GM19328 (cell line): ENCODE results near the gene DCX.

Experiments used
- ATAC-seq: cut with Tn5 transposase; IDR thresholded peaks from one replicate; pipeline ENCODE4 v1.9.1; 2021; ENCODE audit warnings: mild to moderate bottlenecking, moderate library complexity; ENCODE audit not compliant: unreplicated experiment

DCX gene

GRCh38 chrX:111411983-111412382, at the start of gene DCX:
TSS of gene DCX (minus strand) at chrX:111412192. CDS start at chrX:111410398, 1,794 bp downstream.
- no peak for ATAC-seq

- no peak for ATAC-seq
These were observed 48.6 kb upstream of the DCX start for GRCh38 chrX:111460607-111461006.

GRCh38 chrX:111447298-111447697, 35.3 kb upstream of the DCX start:
- peak; percentile 67 for ATAC-seq

- no peak for ATAC-seq
These were observed 33.5 kb upstream of the DCX start for GRCh38 chrX:111445485-111445884.

- ATAC-seq, result no peak
These were observed 32.9 kb upstream of the DCX start for GRCh38 chrX:111444881-111445280.

- ATAC-seq, result no peak
These were observed 32.0 kb upstream of the DCX start for GRCh38 chrX:111443946-111444345.

GRCh38 chrX:111442791-111443190, 30.8 kb upstream of the DCX start:
- no peak for ATAC-seq

GRCh38 chrX:111435469-111435868, 23.5 kb upstream of the DCX start:
- no peak for ATAC-seq

- no peak for ATAC-seq
These were observed 19.0 kb upstream of the DCX start for GRCh38 chrX:111431001-111431400.

- ATAC-seq, result no peak
These were observed 435 bp downstream of the DCX start for GRCh38 chrX:111411557-111411956.

- no peak for ATAC-seq
These were observed 1.4 kb downstream of the DCX start for GRCh38 chrX:111410590-111411078.

GRCh38 chrX:111409326-111409725, 2.7 kb downstream of the DCX start:
- no peak for ATAC-seq

GRCh38 chrX:111407948-111408347, 4.0 kb downstream of the DCX start:
- no peak for ATAC-seq

- ATAC-seq, result no peak
These were observed 9.6 kb downstream of the DCX start for GRCh38 chrX:111402344-111402743.

- ATAC-seq, result no peak
These were observed 16.8 kb downstream of the DCX start for GRCh38 chrX:111395149-111395548.

GRCh38 chrX:111394569-111394968, 17.4 kb downstream of the DCX start:
- no peak for ATAC-seq

GRCh38 chrX:111387470-111388070, 24.4 kb downstream of the DCX start:
- no peak for ATAC-seq

GRCh38 chrX:111386615-111387233, 25.3 kb downstream of the DCX start:
- ATAC-seq, result no peak

- no peak for ATAC-seq
These were observed 25.9 kb downstream of the DCX start for GRCh38 chrX:111386077-111386476.

- ATAC-seq, result no peak
These were observed 29.7 kb downstream of the DCX start for GRCh38 chrX:111382277-111382676.

GRCh38 chrX:111376897-111377578, 35.0 kb downstream of the DCX start:
- ATAC-seq, result no peak

- no peak for ATAC-seq
These were observed 35.5 kb downstream of the DCX start for GRCh38 chrX:111376486-111376885.
